Keratinocyte (primary cell): ENCODE data around the gene IL31.

Experiments
- EZH2 ChIP-seq: IDR thresholded peaks from one replicate; pipeline ENCODE4 v1.6.1; 2012; ENCODE audit warnings: inconsistent platforms, mild to moderate bottlenecking, low read length, moderate library complexity
- TF ChIP-seq, protein P1 (sequence below), 3 experiments: IDR thresholded peaks in 1 of 3; conservative IDR thresholded peaks in 1 of 3; optimal IDR thresholded peaks in 1 of 3; 2 replicates in 2 of 3; 3 replicates in 1 of 3; pipeline versions ENCODE3 to v1.5.1; 2011; ENCODE audit warnings: low read length in 3 of 3, mild to moderate bottlenecking in 3 of 3, moderate library complexity in 2 of 3, control low read depth in 1 of 3, inconsistent platforms in 1 of 3; ENCODE audit not compliant: insufficient read depth in 2 of 3; ENCODE audit errors: extremely low read depth in 1 of 3

DNA sequence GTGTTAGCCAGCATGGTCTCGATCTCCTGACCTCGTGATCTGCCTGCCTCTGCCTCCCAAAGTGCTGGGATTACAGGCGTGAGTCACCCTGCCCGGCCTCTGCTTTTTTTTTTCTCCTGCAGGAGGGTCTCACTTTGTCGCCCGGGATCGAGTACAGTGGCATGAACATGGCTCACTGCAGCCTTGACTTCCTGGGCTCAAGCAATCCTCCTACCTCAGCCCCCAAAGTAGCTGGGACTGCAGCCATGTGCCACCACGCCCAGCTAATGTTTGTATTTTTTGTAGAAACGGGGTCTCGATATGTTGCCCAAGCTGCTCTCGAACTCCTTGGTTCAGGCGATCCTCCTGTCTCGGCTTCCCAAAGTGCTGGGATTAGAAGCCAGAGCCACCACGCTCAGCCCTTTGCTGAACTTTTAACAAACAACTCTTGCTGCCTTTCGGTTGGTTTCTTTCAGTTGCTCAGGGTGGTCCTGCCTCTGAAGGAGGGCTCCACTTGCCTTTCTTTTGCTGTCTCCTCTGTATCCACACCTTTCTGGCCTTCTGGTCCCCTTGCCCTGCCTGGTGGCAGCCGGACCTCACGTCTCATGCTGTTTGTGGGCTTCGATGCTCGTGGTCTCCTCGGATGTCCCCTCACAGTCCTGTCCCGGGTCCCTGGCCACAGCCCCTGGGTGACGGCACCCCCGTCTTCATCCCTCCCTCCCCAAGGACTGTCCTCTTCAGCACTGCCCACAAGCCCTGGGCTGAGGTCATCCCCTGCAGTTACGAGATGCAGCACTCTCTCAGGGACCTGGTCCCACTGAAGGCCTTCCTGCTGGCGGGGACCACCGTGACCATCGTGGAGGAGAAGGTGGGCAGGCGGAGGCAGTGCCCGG is 25.7 kb upstream of the IL31 start:
- TF ChIP-seq, protein P1, sequence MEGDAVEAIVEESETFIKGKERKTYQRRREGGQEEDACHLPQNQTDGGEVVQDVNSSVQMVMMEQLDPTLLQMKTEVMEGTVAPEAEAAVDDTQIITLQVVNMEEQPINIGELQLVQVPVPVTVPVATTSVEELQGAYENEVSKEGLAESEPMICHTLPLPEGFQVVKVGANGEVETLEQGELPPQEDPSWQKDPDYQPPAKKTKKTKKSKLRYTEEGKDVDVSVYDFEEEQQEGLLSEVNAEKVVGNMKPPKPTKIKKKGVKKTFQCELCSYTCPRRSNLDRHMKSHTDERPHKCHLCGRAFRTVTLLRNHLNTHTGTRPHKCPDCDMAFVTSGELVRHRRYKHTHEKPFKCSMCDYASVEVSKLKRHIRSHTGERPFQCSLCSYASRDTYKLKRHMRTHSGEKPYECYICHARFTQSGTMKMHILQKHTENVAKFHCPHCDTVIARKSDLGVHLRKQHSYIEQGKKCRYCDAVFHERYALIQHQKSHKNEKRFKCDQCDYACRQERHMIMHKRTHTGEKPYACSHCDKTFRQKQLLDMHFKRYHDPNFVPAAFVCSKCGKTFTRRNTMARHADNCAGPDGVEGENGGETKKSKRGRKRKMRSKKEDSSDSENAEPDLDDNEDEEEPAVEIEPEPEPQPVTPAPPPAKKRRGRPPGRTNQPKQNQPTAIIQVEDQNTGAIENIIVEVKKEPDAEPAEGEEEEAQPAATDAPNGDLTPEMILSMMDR (optimal IDR thresholded peaks at IDR 0.05 in 1 of 3, IDR thresholded peaks at IDR 0.05 in 1 of 3, conservative IDR thresholded peaks at IDR 0.05 in 1 of 3; ENCODE audit: extremely low read depth in 1 of 3, insufficient read depth in 2 of 3, low read length in 3 of 3): no peak
- no peak for TF ChIP-seq EZH2
